HG02885 (cell line): Measurements from ENCODE around the gene GNLY.

ENCODE experiments used
- ATAC-seq: cut with Tn5 transposase; IDR thresholded peaks from one replicate; pipeline ENCODE4 v1.9.1; 2021; ENCODE audit warnings: mild to moderate bottlenecking; ENCODE audit not compliant: unreplicated experiment, poor library complexity

Gene GNLY

DNA sequence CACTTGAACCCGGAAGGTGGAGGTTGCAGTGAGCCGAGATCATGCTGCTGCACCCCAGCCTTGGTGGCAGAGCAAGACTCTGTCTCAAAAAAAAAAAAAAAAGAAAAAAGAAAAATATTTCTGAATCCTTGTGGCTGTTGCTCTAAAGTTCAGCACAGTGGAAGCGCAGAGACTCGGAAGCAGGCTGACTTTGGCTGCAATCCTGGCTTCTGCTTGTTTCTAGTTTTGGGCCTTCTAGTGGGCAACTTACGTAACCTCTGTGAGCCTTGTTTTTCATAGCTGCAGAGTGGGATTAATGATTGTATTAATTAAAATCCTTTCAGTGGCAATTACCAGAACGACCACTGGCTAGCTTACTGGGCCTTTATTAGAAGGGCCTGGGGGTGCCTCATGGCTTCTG lies 28.4 kb downstream of the GNLY start:
- ATAC-seq, result no peak

DNA sequence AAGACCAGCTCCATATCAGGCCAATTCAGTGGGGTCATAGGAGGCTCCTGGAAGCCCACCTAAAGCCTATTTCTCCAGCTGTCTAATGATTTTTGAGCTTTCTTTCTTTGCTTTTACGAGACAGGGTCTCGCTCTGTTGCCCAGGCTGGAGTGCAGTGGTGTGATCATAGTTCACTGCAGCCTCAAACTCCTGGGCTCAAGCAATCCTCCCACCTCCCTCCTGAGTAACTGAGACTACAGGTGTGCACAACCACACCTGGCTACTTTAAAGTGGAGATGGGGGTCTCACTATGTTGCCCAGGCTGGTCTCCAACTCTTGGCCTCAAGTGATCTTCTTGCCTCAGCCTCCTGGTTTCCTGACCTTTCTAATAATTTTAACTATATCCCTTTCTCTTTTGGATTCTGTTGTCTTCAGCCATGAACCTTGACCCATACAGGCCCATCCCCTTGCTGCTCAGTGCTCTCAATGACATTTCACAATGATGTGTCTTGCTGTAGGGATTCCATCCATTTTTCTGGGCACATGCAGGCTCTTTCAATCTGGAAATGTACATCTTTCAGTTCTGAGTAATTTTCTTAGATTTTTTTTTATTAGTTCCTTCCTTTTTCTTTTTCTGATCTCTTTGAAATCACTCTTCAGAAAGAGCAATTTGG lies 29.7 kb downstream of the GNLY start:
- no peak for ATAC-seq

DNA sequence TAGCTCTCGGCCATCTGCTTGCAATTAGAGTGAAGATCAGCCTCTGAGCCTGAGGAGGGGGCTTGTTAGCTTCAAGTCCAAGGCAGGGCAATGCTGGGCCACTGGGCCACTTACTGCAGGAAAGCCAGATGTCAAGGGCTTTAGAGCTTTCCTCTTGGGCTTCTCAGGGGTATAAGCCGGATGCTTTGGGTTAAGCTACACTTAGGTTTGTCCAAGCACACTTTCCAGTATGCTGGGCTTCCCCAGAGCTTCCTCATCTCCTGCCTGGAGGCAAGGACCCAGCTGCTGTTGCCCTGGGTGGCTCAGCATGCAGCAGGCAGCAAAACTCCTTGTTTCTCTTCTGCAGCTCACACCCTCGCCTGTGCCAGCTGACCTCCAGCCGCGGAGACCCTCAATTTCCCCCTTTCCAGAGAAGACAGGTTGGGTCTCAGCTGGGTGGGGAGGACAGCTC lies 30.6 kb downstream of the GNLY start:
- ATAC-seq, result no peak

GRCh38 chr2:85725451-85725850 lies 31.3 kb downstream of the GNLY start:
- ATAC-seq, result no peak

DNA sequence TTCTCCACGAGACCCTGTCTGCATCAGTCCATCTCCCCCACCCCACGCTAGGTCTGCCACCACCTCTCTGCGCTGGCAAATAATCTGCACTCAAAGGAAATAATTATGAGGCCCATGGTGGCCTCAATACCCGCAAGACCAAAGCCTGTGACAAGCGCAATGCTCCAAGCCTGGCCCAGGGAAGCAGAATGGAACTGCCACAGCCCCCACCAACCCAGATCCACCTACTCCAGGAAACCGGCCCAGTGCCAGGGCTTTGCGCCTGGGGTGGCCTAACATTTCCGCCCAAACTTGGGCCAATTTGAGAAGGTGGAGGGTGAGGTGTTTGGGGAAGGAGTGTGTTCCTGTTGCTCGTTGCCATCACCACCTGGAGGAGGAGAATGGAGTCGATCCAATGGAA lies 33.6 kb downstream of the GNLY start:
- ATAC-seq, result no peak

GRCh38 chr2:85728342-85728741 lies 34.2 kb downstream of the GNLY start:
- no peak for ATAC-seq

DNA sequence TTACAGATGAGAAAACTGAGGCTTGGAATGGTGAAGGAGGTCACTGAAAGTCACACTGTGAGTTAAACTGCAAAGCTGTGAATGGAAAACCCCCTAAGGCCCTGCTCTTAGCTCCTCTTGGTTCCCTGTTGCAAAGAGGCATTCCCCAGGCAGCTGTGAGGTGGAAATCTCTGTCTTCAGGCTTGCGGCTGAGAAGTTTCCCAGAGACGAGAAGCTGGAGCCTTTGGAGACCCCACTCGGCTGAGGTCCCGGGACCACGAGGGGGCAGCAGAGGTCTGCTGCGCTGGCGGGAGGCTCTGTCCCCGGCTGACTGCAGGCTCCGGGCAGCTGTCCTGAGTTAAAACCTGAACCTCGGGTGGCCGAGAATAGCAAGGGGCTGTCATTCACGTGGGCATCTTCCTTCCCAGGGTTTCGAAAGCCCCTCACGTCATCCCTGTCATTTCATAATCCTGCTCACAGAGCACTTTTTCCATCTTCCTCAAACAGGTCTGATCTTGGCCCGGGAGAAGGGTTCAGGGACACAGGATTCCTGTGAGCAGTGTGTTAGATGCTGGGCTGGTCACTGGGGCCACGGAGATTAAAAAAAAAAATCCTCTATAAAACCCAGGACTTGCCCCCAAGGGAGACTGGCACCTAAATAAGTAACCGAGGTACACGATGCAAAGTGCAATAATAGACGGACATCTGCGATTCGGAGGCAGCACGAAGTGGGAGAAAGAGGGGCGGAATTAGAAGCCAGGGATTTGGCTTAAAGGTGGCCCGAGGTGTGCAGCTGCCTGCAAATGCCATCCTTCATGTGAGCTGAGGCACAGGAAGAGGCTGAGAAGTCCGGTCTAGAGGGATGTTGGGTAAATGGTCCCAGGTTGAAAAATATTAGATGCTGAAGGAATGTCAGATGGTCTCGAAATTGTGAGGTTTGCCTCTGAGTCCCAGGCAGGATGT lies 35.0 kb downstream of the GNLY start:
- ATAC-seq, result peak; percentile 66

- no peak for ATAC-seq
Observed at GRCh38 chr2:85729825-85730510, 35.8 kb downstream of the GNLY start.

DNA sequence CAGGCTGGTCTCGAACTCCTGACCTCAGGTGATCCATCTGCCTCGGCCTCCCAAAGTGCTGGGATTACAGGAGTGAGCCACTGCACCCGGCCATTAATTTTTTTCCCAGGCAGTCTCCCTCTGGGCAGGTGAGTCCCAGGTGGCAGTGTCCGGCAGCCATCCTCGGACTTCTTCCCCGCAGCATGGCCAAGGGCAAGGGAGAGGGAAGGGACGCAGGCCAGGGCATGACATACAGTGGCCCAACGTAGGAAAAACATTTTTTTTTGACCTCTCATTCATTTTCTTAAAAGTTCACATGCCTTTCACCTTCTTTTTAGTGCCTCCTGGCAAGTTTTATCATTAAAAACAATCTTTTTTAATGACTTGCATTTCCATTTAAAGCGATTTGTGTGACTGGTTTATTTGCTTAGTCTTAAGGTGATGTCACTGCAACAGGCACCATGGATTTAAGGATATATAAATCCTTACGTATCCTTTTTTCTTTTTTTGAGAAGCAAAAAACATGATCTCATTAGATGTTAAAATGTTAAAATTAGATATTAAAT lies 36.6 kb downstream of the GNLY start:
- no peak for ATAC-seq

- no peak for ATAC-seq
Observed at GRCh38 chr2:85731606-85732005, 37.4 kb downstream of the GNLY start.

GRCh38 chr2:85732467-85733120 lies 38.4 kb downstream of the GNLY start:
- ATAC-seq, result no peak

- no peak for ATAC-seq
Observed at GRCh38 chr2:85733121-85733960, 39.2 kb downstream of the GNLY start.

GRCh38 chr2:85734015-85734414 lies 39.9 kb downstream of the GNLY start:
- no peak for ATAC-seq

GRCh38 chr2:85734942-85735608 lies 40.9 kb downstream of the GNLY start:
- ATAC-seq, result no peak

DNA sequence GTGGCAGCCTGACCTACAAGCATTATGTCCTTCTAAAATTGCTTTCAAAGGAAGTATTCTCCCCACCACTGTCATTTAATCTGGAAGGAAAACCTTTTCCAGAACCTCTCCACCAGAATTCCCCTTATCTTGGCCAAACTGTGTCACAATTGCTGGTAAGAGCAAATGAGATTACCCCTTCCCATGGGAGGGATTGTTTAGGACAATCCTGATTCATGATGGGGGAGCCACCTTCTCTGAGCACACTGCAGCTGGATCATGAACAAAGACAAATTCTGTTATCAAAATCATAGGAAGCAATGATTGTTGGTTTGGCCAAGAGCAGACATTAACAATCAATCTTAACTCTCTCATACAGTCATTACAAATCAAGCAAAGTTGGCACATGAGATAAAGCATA lies 41.5 kb downstream of the GNLY start:
- no peak for ATAC-seq

DNA sequence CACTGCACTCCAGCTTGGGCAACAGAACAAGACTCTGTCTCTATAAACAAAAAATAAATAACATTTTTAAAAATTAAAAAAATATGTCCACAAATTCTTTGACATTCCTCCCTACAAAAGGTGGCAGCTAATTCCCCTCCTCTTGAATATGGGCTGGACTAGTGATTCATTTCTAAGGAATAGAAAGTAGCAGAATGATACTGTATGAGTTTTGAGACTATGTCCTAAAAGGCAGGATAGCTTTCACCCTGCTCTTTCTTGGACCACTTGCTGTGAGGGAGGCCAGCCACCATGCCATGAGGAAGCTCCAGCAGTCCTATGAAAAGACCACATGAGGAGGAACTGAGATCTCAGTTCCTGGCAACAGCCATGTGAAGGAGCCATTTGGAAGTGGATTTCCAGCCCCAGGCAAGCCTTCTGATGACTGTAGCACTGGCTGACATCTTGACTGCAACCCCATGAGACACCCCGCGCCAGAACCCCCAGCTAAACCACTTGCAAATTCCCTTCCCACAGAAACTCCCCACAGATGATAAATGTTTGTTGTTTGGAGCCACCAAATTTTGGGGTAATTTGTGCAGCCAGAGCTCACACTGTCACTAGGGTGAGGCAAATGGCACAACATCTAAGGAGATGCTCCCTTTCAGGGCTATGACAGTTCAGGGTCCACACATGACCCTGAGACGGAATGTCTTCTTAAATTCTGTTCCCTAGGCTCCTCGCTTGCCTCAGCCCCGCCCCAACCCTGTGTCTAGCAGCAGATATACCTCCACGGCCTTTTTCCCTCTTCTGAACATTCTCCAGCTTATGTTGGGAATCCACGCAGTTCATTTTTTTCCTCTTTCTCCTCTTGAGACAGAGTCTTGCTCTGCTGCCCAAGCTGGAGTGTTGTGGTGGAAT lies 42.5 kb downstream of the GNLY start:
- ATAC-seq, result no peak

GRCh38 chr2:85737481-85737880 lies 43.3 kb downstream of the GNLY start:
- ATAC-seq, result no peak

DNA sequence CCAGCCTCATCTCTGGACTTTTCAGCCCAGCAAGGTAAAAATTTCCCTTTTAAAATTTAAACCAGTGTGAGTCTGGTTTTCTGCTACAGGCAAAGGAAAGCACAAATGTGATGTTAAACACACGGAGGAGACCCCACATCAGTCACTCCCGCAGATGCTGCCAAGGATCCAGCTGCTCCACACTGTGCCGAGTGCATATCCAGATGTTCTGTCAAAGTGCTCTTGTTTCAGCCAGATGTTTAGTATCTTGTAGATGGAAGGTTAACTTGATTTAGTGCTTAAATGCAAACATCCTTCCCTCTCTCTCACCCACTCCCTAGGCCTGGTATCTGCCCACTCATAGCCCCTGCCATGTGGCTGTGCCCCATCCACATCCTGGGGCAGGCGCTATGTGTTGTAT lies 43.8 kb downstream of the GNLY start:
- ATAC-seq, result no peak
